Neutrophil (primary cell): Measurements from ENCODE around the gene WFDC2.

ENCODE experiments used
- H3K27ac ChIP-seq: fragments of 200-600 bp; sonication (generic); 2 replicates; pipeline ENCODE4 v1.5.1; 2016; ENCODE audit warnings: mild to moderate bottlenecking, moderate library complexity
- H3K27me3 ChIP-seq: fragments of 200-600 bp; sonication (generic); 2 replicates; pipeline ENCODE4 v1.6.0; 2016; ENCODE audit warnings: mild to moderate bottlenecking
- H3K36me3 ChIP-seq: fragments of 200-600 bp; sonication (generic); 2 replicates; pipeline ENCODE4 v1.5.1; 2017
- H3K4me1 ChIP-seq, 2 experiments: fragments of 200-600 bp in 1 of 2; sonication (generic) in 1 of 2; 1 replicate in 1 of 2; 2 replicates in 1 of 2; pipeline versions ENCODE4 v1.5.1 to v1.6.1; 2013 to 2016; ENCODE audit warnings: low read depth in 1 of 2, low read length in 1 of 2, mild to moderate bottlenecking in 1 of 2, moderate library complexity in 1 of 2; ENCODE audit not compliant: control insufficient read depth in 1 of 2, insufficient read depth in 1 of 2
- H3K4me3 ChIP-seq, 2 experiments: fragments of 200-600 bp in 1 of 2; sonication (generic) in 1 of 2; 1 replicate in 1 of 2; 2 replicates in 1 of 2; pipeline ENCODE4 v1.5.1; 2013 to 2016; ENCODE audit warnings: low read depth in 1 of 2, low read length in 1 of 2, mild to moderate bottlenecking in 1 of 2, moderate library complexity in 1 of 2
- H3K9me3 ChIP-seq: fragments of 200-600 bp; sonication (generic); 2 replicates; pipeline ENCODE4 v1.5.1; 2016
- CTCF ChIP-seq: fragments of 200-600 bp; sonication (generic); IDR thresholded peaks from 2 replicates; pipeline ENCODE4 v1.5.1; 2016; ENCODE audit warnings: antibody characterized with exemption

The WFDC2 gene

GRCh38 chr20:45500022-45500421 is 30.5 kb downstream of the WFDC2 start:
- Histone ChIP-seq H3K9me3 (no peaks in the 10 kb centered on the region), H3K27ac (no peak overlapping the region), H3K4me3 (no peak overlapping the region), H3K36me3 (no peaks in the 10 kb centered on the region), H3K27me3 (peaks cover 47% of the 10 kb centered on the region), H3K4me1 (peaks cover 11 to 18% of the 10 kb centered on the region in 2 experiments)
- no peak for TF ChIP-seq CTCF

- Histone ChIP-seq H3K27me3 (peaks cover 51% of the 10 kb centered on the region), H3K36me3 (no peaks in the 10 kb centered on the region), H3K9me3 (no peaks in the 10 kb centered on the region), H3K27ac (no peak overlapping the region), H3K4me3 (no peak overlapping the region), H3K4me1 (peaks cover 0 to 2% of the 10 kb centered on the region in 2 experiments)
- no peak for TF ChIP-seq CTCF
Measured at GRCh38 chr20:45501600-45501999, 32.0 kb downstream of the WFDC2 start.

GRCh38 chr20:45502561-45502960 is 33.0 kb downstream of the WFDC2 start:
- Histone ChIP-seq H3K4me1 (no peaks in the 10 kb centered on the region), H3K4me3 (no peak overlapping the region), H3K9me3 (no peaks in the 10 kb centered on the region), H3K36me3 (no peaks in the 10 kb centered on the region), H3K27me3 (peaks cover 61% of the 10 kb centered on the region), H3K27ac (no peak overlapping the region)
- TF ChIP-seq CTCF: no peak

DNA sequence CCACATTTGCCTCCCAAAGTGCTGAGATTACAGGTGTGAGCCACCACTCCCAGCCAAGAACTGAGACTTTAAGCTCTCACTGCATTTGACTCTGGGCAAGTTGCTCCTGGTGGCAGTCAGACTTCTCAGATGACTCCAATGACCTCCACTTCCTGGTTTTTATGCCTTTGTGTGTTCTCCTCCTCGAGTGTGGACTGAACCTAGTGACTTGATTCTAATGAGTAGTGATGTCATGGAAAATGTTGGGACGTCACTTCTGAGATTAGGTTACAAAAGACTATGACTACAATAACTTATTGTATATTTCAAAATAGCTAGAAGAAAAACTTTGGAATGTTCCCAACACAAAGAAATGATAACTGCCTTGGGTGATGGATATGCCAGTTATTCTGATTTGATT is 33.9 kb downstream of the WFDC2 start:
- no peaks in the 10 kb centered on the region for H3K4me1 ChIP-seq
- TF ChIP-seq CTCF: no peak
- H3K36me3 ChIP-seq: no peaks in the 10 kb centered on the region
- H3K4me3 ChIP-seq: no peak overlapping the region
- no peak overlapping the region for H3K27ac ChIP-seq
- H3K27me3 ChIP-seq: peaks cover 67% of the 10 kb centered on the region
- H3K9me3 ChIP-seq: no peaks in the 10 kb centered on the region

DNA sequence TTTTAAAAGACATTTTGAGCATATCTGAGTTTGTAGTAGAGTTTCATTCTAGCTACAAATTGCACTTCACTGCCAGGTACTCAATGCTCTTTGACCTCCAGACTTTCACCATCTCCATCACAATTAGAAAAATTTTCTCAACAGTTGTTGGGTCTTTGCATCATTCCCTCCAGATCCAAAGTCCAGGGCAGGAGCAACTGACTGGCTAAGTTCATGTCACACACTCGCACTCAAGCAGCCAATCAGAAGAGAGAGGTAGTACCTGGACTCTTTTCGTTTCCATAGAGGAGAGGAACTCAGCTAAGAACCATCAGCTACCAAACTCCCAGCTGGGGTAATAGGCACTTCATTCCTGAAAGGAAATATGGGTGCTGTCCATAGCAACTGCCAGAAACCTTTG is 36.8 kb downstream of the WFDC2 start:
- Histone ChIP-seq H3K9me3 (no peaks in the 10 kb centered on the region), H3K36me3 (no peaks in the 10 kb centered on the region), H3K4me3 (no peak overlapping the region), H3K27ac (no peak overlapping the region), H3K27me3 (peaks cover 74% of the 10 kb centered on the region), H3K4me1 (no peaks in the 10 kb centered on the region)
- no peak for TF ChIP-seq CTCF
